GM23338 (cell line): Measurements from ENCODE around the gene SLC1A4. TPM values are rescaled to one million over a fixed set of nuclear protein-coding genes. Genes with fewer than 3 reads are reported as not detected.

Source experiments
- ATAC-seq: fragments of 200-7000 bp; cut with Tn5 transposase; 3 replicates; pipeline ENCODE4 v1.9.1; 2020
- DNase-seq: peaks from one replicate; pipeline ENCODE4 v3.0.0-alpha.2; 2015; ENCODE audit warnings: low spot score
- H2AFZ ChIP-seq: fragments of 200-600 bp; sonication (generic); 2 replicates; pipeline ENCODE4 v1.8.0; 2016; ENCODE audit warnings: antibody characterized with exemption, mild to moderate bottlenecking, moderate library complexity
- H3F3A ChIP-seq: fragments of 200-600 bp; sonication (generic); replicated peaks from 2 replicates; pipeline ENCODE4 v1.8.0; 2017; ENCODE audit warnings: antibody characterized with exemption, mixed run types, low read depth
- H3K27ac ChIP-seq: fragments of 200-600 bp; sonication (generic); 2 replicates; pipeline ENCODE4 v1.6.1; 2016; ENCODE audit warnings: low read depth
- H3K27me3 ChIP-seq: fragments of 200-600 bp; sonication (generic); 2 replicates; pipeline ENCODE4 v1.8.0; 2016; ENCODE audit warnings: mild to moderate bottlenecking, mixed run types, moderate library complexity; ENCODE audit not compliant: insufficient read depth
- H3K36me3 ChIP-seq: fragments of 200-600 bp; sonication (generic); 2 replicates; pipeline ENCODE4 v1.8.0; 2016; ENCODE audit warnings: mild to moderate bottlenecking; ENCODE audit not compliant: insufficient read depth
- H3K4me1 ChIP-seq: fragments of 200-600 bp; sonication (generic); 2 replicates; pipeline ENCODE4 v1.8.0; 2016; ENCODE audit warnings: mild to moderate bottlenecking, moderate library complexity; ENCODE audit not compliant: insufficient read depth
- H3K4me2 ChIP-seq: fragments of 200-600 bp; sonication (generic); 2 replicates; pipeline ENCODE4 v1.7.1; 2017; ENCODE audit warnings: mixed run types
- H3K4me3 ChIP-seq: fragments of 200-600 bp; sonication (generic); 2 replicates; pipeline ENCODE4 v1.6.1; 2016; ENCODE audit warnings: mixed run types
- H3K79me2 ChIP-seq: fragments of 200-600 bp; sonication (generic); replicated peaks from 2 replicates; pipeline ENCODE4 v1.8.0; 2017; ENCODE audit warnings: mild to moderate bottlenecking; ENCODE audit not compliant: insufficient read depth
- H3K9me2 ChIP-seq: fragments of 200-600 bp; sonication (generic); 2 replicates; pipeline ENCODE4 v1.8.0; 2017; ENCODE audit not compliant: insufficient read depth
- H4K20me1 ChIP-seq: fragments of 200-600 bp; sonication (generic); replicated peaks from 2 replicates; pipeline ENCODE4 v1.8.0; 2017; ENCODE audit warnings: mild to moderate bottlenecking; ENCODE audit not compliant: insufficient read depth
- H3K27ac Mint-ChIP-seq: 2 replicates; pipeline ENCODE4 v1.8.0; 2020; ENCODE audit warnings: inconsistent platforms, mild to moderate bottlenecking, moderate library complexity, mixed read lengths
- H3K27me3 Mint-ChIP-seq: 3 replicates; pipeline ENCODE4 v1.8.0; 2022; ENCODE audit warnings: low read depth, mild to moderate bottlenecking, moderate library complexity, mixed read lengths, inconsistent platforms; ENCODE audit not compliant: insufficient read depth, poor library complexity
- H3K36me3 Mint-ChIP-seq: 3 replicates; pipeline ENCODE4 v1.8.0; 2021; ENCODE audit warnings: low read depth, mild to moderate bottlenecking, inconsistent platforms, moderate library complexity, mixed read lengths
- H3K4me1 Mint-ChIP-seq: 3 replicates; pipeline ENCODE4 v1.8.0; 2020; ENCODE audit warnings: mild to moderate bottlenecking, inconsistent platforms, mixed read lengths
- H3K4me3 Mint-ChIP-seq: 3 replicates; pipeline ENCODE4 v1.8.0; 2021; ENCODE audit warnings: moderate library complexity, mild to moderate bottlenecking, inconsistent platforms, mixed read lengths
- H3K9me3 Mint-ChIP-seq: 3 replicates; pipeline ENCODE4 v1.8.0; 2020; ENCODE audit warnings: moderate library complexity, mild to moderate bottlenecking, inconsistent platforms, mixed read lengths
- CREB1 ChIP-seq: fragments of 250-450 bp; sonication (Bioruptor Pico); IDR thresholded peaks from 2 replicates; pipeline ENCODE4 v1.5.0; 2020; ENCODE audit warnings: low read depth, mild to moderate bottlenecking, moderate library complexity
- CTCF ChIP-seq, 2 experiments: fragments of 200-600 bp in 1 of 2; sonication (generic) in 1 of 2; conservative IDR thresholded peaks; 2 replicates each; pipeline versions ENCODE4 v1.5.1 to v1.6.1; 2016 to 2017; ENCODE audit warnings: antibody characterized with exemption in 2 of 2, low read depth in 2 of 2, mild to moderate bottlenecking in 2 of 2, moderate library complexity in 1 of 2
- ETS1 ChIP-seq: IDR thresholded peaks from 2 replicates; pipeline ENCODE4 v1.6.1; 2016; ENCODE audit warnings: antibody characterized with exemption
- EZH2 ChIP-seq: fragments of 200-600 bp; sonication (generic); IDR thresholded peaks from one replicate; pipeline ENCODE4 v1.8.0; 2017; ENCODE audit warnings: antibody characterized with exemption, mild to moderate bottlenecking, low read depth; ENCODE audit not compliant: unreplicated experiment
- EZH2phosphoT487 ChIP-seq: fragments of 200-600 bp; sonication (generic); IDR thresholded peaks from one replicate; pipeline ENCODE4 v1.8.1; 2018; ENCODE audit warnings: antibody characterized with exemption; ENCODE audit not compliant: unreplicated experiment
- JUNB ChIP-seq: IDR thresholded peaks from one replicate; pipeline ENCODE4 v1.6.1; 2016; ENCODE audit warnings: antibody characterized with exemption; ENCODE audit not compliant: unreplicated experiment
- NANOG ChIP-seq: IDR thresholded peaks from 2 replicates; pipeline ENCODE4 v1.6.1; 2016; ENCODE audit warnings: antibody characterized with exemption, borderline replicate concordance
- POLR2AphosphoS5 ChIP-seq: IDR thresholded peaks from 2 replicates; pipeline ENCODE4 v1.6.1; 2016; ENCODE audit warnings: antibody characterized with exemption, low read depth
- REST ChIP-seq: IDR thresholded peaks from one replicate; pipeline ENCODE4 v1.6.1; 2018; ENCODE audit warnings: antibody characterized with exemption; ENCODE audit not compliant: unreplicated experiment
- STAT1 ChIP-seq: IDR thresholded peaks from one replicate; pipeline ENCODE4 v1.6.1; 2016; ENCODE audit warnings: antibody characterized with exemption; ENCODE audit not compliant: unreplicated experiment
- ZNF114 ChIP-seq: fragments of 250-450 bp; sonication (Bioruptor Pico); IDR thresholded peaks from 2 replicates; pipeline ENCODE4 v1.5.0; 2020; ENCODE audit warnings: mild to moderate bottlenecking, moderate library complexity
- ZNF331 ChIP-seq: fragments of 250-450 bp; sonication (Bioruptor Pico); IDR thresholded peaks from 2 replicates; pipeline ENCODE4 v1.5.0; 2020; ENCODE audit warnings: low read depth, mild to moderate bottlenecking, moderate library complexity
- ZNF462 ChIP-seq: fragments of 250-450 bp; sonication (Bioruptor Pico); IDR thresholded peaks from 2 replicates; pipeline ENCODE4 v1.5.0; 2020; ENCODE audit warnings: mild to moderate bottlenecking, moderate library complexity
- polyA plus RNA-seq: library from polyadenylated mRNA; unstranded; fragments of >200 nt; fragmentation: Nextera tagmentation; extraction: Ambion mirVana; gene quantifications from 2 replicates; pipeline ENCODE4 v1.2.1, GENCODE V29; 2016
- total RNA-seq: library from RNA; depleted of rRNA; stranded (reverse); fragments of >200 nt; shearing (Covaris generic); gene quantifications from 2 replicates; pipeline ENCODE4 v1.2.3, GENCODE V29; 2014

The SLC1A4 gene
- total and polyA plus RNA-seq, 2 experiments from 2014 or later = 1.3 to 2.7 TPM

GRCh38 chr2:65021709-65022108, 32.5 kb downstream of the SLC1A4 start:
- Histone ChIP-seq H3K4me2 (no peak overlapping the region), H4K20me1 (peaks cover 4% of the 10 kb centered on the region; the same call in 1 of the 2 replicates), H3K79me2 (no peaks in the 10 kb centered on the region), H3F3A (no peaks in the 10 kb centered on the region), H3K36me3 (0 out of 2 replicates have a peak, but pooled peaks cover 2% of the 10 kb centered on the region), H3K4me3 (no peak overlapping the region), H3K27ac (no peak overlapping the region), H3K27me3 (no peaks in the 10 kb centered on the region), H2AFZ (no peak overlapping the region), H3K9me2 (no peaks in the 10 kb centered on the region), H3K4me1 (no peaks in the 10 kb centered on the region)
- Mint-ChIP-seq H3K9me3 (no peaks in the 10 kb centered on the region), H3K27ac (no peak overlapping the region), H3K36me3 (no peaks in the 10 kb centered on the region; the same call in none of the 3 replicates), H3K4me1 (peaks cover 4% of the 10 kb centered on the region), H3K27me3 (peaks cover 5% of the 10 kb centered on the region), H3K4me3 (no peak overlapping the region)
- DNase-seq (no peak), ATAC-seq (no peak)
- no peak for TF ChIP-seq ZNF114
- TF ChIP-seq ETS1 = no peak
- TF ChIP-seq NANOG = no peak
- no peak for TF ChIP-seq STAT1
- no peak for TF ChIP-seq POLR2AphosphoS5
- no peak for TF ChIP-seq ZNF462 (CRISPR knock-in tag)
- TF ChIP-seq ZNF331 = no peak
- no peak for TF ChIP-seq REST
- no peak for TF ChIP-seq EZH2phosphoT487
- TF ChIP-seq CTCF (conservative IDR thresholded peaks at IDR 0.05; ENCODE audit: low read depth in 2 of 2) = no peak
- TF ChIP-seq JUNB = no peak
- no peak for TF ChIP-seq EZH2
- TF ChIP-seq CREB1 (CRISPR knock-in tag) = no peak
